Sigmoid colon (tissue), 7 donors: ENCODE data around the gene GNB3. TPM values are rescaled to one million over a fixed set of nuclear protein-coding genes. Genes with fewer than 3 reads are reported as not detected.
A peak's percentile ranks its signal among the peaks of the same experiment; 100 is the strongest.
"Not testable (repeated sequence)": the region's sequence is repeated elsewhere in the genome, so short reads cannot be mapped to it uniquely, and the experiment has no call there.

ENCODE experiments used
- DNase-seq: peaks from one replicate; pipeline ENCODE4 v3.0.0-alpha.2; 2019
- H3K27ac ChIP-seq, 4 donors: fragments of 200-600 bp; sonication (generic); one replicate each; pipeline ENCODE4 v1.5.1; 2016 to 2019; ENCODE audit warnings: mild to moderate bottlenecking in 1 of 4
- H3K27me3 ChIP-seq, 3 donors: fragments of 200-600 bp; sonication (generic); one replicate each; pipeline ENCODE4 v1.5.1; 2019; ENCODE audit warnings: mild to moderate bottlenecking in 1 of 3
- H3K36me3 ChIP-seq, 4 donors: fragments of 200-600 bp; sonication (generic); one replicate each; pipeline ENCODE4 v1.5.1; 2016 to 2019
- H3K4me1 ChIP-seq, 4 donors: fragments of 200-600 bp; sonication (generic); one replicate each; pipeline ENCODE4 v1.5.1; 2017 to 2019
- H3K4me3 ChIP-seq, 4 donors: fragments of 200-600 bp; sonication (generic); one replicate each; pipeline ENCODE4 v1.5.1; 2017 to 2019; ENCODE audit warnings: mild to moderate bottlenecking in 2 of 4, moderate library complexity in 1 of 4
- H3K9me3 ChIP-seq, 4 donors: fragments of 200-600 bp in 3 of 4; sonication (generic) in 3 of 4; one replicate each; pipeline versions ENCODE4 v1.5.1 to v1.6.1; 2013 to 2019
- CTCF ChIP-seq, 4 experiments: fragments of 450-650 bp in 3 of 4; fragments of 200-600 bp in 1 of 4; IDR thresholded peaks; one replicate each; pipeline ENCODE4 v1.5.1; 2016 to 2019; ENCODE audit warnings: antibody characterized with exemption in 4 of 4, mild to moderate bottlenecking in 3 of 4, moderate library complexity in 2 of 4
- EP300 ChIP-seq, 4 donors: sonication (generic); formaldehyde crosslinking; IDR thresholded peaks; one replicate each; pipeline ENCODE4 v1.6.1; 2017; ENCODE audit warnings: antibody characterized with exemption in 4 of 4
- POLR2A ChIP-seq, 2 donors: fragments of 450-650 bp; IDR thresholded peaks; one replicate each; pipeline ENCODE4 v1.6.1; 2016; ENCODE audit warnings: antibody characterized with exemption in 2 of 2, mild to moderate bottlenecking in 2 of 2, moderate library complexity in 2 of 2
- POLR2AphosphoS5 ChIP-seq, 4 donors: sonication (generic); formaldehyde crosslinking; IDR thresholded peaks; one replicate each; pipeline ENCODE4 v1.6.1; 2017; ENCODE audit warnings: antibody characterized with exemption in 4 of 4
- WGBS, 2 donors: extraction: QIAGEN DNeasy Blood & Tissue Kit; methylation state at CpG; one replicate each; pipeline ENCODE4 v1.1.7; 2013; 5-methylcytosine and 5-hydroxymethylcytosine counted together
- intact Hi-C: fragments of 100-400 bp; cut with DNase I; formaldehyde crosslinking; loops from one replicate; pipeline ENCODE4 v1.15.1; 2023
- polyA plus RNA-seq, 3 donors: library from polyadenylated mRNA; stranded (reverse); fragments of 200-250 nt; gene quantifications; one replicate each; pipeline ENCODE4 v1.2.3, GENCODE V29; 2013
- total RNA-seq, 4 donors: library from RNA; depleted of rRNA; stranded (reverse); fragments of >200 nt; gene quantifications; one replicate each; pipeline ENCODE4 v1.1.0, GENCODE V29; 2016
- donor health status: healthy with polysubstance abuse.
- donor health status: Bipolar disorder and iron deficiency.
- donor health status: healthy.

The GNB3 gene
- total and polyA plus RNA-seq, 7 donors, result 0.36 to 8.9 (median 1.2) TPM

DNA sequence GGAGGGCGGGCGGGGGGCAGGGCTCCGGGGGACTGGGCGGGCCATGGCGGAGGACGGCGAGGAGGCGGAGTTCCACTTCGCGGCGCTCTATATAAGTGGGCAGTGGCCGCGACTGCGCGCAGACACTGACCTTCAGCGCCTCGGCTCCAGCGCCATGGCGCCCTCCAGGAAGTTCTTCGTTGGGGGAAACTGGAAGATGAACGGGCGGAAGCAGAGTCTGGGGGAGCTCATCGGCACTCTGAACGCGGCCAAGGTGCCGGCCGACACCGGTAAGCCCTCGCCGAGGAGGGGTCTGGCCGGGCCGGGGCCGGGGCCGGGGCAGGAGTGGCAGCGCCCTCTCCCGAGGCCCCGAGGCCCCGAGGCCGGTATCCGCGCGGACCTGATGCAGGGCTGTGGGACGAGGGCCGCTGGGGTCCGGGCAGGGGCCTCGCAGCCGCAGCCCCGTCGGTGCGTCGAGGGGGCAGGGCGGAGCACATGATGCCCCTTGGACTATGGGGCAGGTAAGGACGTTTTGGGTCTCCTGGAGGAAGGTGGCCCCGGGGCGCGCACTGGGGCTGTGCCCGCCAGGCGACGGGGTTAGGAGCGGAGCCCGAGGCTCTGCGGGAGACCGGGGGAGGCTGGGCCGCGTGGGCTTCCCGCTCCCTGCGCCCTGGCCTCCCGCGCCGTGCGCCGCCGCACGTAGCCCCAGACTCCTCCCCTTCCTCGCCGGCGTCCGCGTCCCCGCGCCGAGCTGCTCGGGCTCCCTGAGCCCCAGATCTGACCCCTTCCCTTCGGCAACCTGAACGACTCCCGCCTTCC lies 26.9 kb downstream of the GNB3 start, which contains the start of gene TPI1:
TPI1 (plus strand) TSS at position 119 of the 798 bp plus-strand sequence; CDS start at position 155, 36 bp downstream.
- peaks cover 13 to 63% (median 41%) of the 10 kb centered on the region in 4 donors for H3K36me3 ChIP-seq
- peak within 1 kb of the TSS; percentile 95 to 100 (median 98) for H3K27ac ChIP-seq
- H3K4me3 ChIP-seq, result peak within 1 kb of the TSS; percentile 72 to 100 (median 96)
- H3K4me1 ChIP-seq, result peaks cover 0 to 48% (median 42%) of the 10 kb centered on the region in 4 donors
- DNase-seq, result peak; percentile 96
- TF ChIP-seq EP300 (IDR thresholded peaks at IDR 0.05) (no peak), CTCF (IDR thresholded peaks at IDR 0.05) (no peak), POLR2A (IDR thresholded peaks at IDR 0.05) (peak; percentile 96 to 98), POLR2AphosphoS5 (IDR thresholded peaks at IDR 0.05) (peak; percentile 99 to 100 (median 100))
- WGBS, 2 donors, result 0 to 1% methylated on average over 86 of the region's 86 CpGs
- intact Hi-C loops, result loop anchor here (2.0 to 10.0 kb wide), 3 partner anchors 57 to 247 kb away; no protein-coding TSS in a partner anchor
- no peaks in the 10 kb centered on the region for H3K9me3 ChIP-seq
- H3K27me3 ChIP-seq, result no peaks in the 10 kb centered on the region

- Histone ChIP-seq H3K4me3 (peak overlapping the region; percentile 72 to 100 (median 96)), H3K9me3 (no peaks in the 10 kb centered on the region), H3K4me1 (peaks cover 0 to 52% (median 42%) of the 10 kb centered on the region in 4 donors), H3K36me3 (peaks cover 8 to 54% (median 34%) of the 10 kb centered on the region in 4 donors), H3K27me3 (no peaks in the 10 kb centered on the region), H3K27ac (peak overlapping the region; percentile 95 to 100 (median 98))
- WGBS, 2 donors, result 7 to 11% methylated on average over 22 of the region's 22 CpGs
- intact Hi-C loops, result loop anchor here (1.0 to 10.0 kb wide), 4 partner anchors 23 to 246 kb away; no protein-coding TSS in a partner anchor
- DNase-seq, result no peak
- TF ChIP-seq POLR2A (IDR thresholded peaks at IDR 0.05), result no peak
- TF ChIP-seq EP300 (IDR thresholded peaks at IDR 0.05), result no peak
- TF ChIP-seq POLR2AphosphoS5 (IDR thresholded peaks at IDR 0.05), result no peak
- TF ChIP-seq CTCF (IDR thresholded peaks at IDR 0.05), result no peak
These were observed 27.7 kb downstream of the GNB3 start for GRCh38 chr12:6868211-6869048.

DNA sequence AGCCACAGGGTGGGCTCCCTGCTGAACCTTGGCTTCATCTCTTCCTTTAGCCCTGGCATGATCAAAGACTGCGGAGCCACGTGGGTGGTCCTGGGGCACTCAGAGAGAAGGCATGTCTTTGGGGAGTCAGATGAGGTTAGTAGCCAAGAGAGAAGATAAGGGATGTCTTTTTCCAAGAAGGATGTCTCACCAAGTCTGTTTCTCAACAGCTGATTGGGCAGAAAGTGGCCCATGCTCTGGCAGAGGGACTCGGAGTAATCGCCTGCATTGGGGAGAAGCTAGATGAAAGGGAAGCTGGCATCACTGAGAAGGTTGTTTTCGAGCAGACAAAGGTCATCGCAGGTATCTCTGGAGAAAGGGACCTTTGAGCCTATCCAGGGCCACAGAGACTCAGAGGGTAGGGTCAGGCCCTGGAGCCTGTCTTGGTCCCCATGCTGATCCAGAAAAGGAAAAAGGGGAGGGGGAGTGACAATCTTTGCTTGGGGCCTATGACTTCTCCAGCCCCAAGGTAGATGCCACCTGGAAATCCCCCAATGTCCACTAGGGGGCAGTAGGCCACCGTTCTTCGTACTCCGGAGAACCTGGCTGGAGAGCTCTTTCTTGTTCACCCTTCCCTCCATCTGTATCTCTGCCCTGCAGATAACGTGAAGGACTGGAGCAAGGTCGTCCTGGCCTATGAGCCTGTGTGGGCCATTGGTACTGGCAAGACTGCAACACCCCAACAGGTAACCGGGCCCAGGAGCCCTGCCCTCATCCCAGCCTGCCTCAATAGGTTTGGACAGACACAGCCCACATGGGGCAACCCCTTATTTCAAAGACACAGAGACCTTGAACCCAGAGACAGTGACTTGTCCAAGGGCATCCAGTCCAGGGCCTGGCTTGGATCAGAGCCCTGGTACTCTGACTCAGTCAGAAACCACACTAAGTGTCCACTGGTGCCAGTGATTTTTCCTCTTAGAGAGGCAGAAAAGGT lies 28.6 kb downstream of the GNB3 start:
- Histone ChIP-seq H3K4me1 (peaks cover 0 to 61% (median 48%) of the 10 kb centered on the region in 4 donors), H3K36me3 (peaks cover 6 to 45% (median 28%) of the 10 kb centered on the region in 4 donors), H3K27me3 (no peaks in the 10 kb centered on the region), H3K9me3 (no peaks in the 10 kb centered on the region), H3K27ac (peak overlapping the region; percentile 21 to 100 (median 98)), H3K4me3 (peak overlapping the region in 3 of 4 donors; percentile 94 to 100 (median 99))
- intact Hi-C loops, result loop anchor here (1.0 to 10.0 kb wide), 6 partner anchors 22 to 245 kb away; no protein-coding TSS in a partner anchor
- WGBS, 2 donors, result 19 to 38% methylated on average over 12 of the region's 12 CpGs
- TF ChIP-seq POLR2AphosphoS5 (IDR thresholded peaks at IDR 0.05) (no peak), CTCF (IDR thresholded peaks at IDR 0.05) (peak; percentile 71 to 91 (median 89)), EP300 (IDR thresholded peaks at IDR 0.05) (no peak), POLR2A (IDR thresholded peaks at IDR 0.05) (no peak)
- peak; percentile 91 for DNase-seq

GRCh38 chr12:6870304-6870703 lies 29.6 kb downstream of the GNB3 start:
- H3K27me3 ChIP-seq, DNase-seq, H3K4me3 ChIP-seq, H3K9me3 ChIP-seq: not testable (repeated sequence)
- Histone ChIP-seq H3K4me1 (peaks cover 0 to 63% (median 51%) of the 10 kb centered on the region in 4 donors), H3K27ac (peak overlapping the region in 2 of 4 donors; percentile 98 to 99), H3K36me3 (peaks cover 6 to 36% (median 26%) of the 10 kb centered on the region in 4 donors)
- WGBS, 2 donors, result 53 to 76% methylated on average over 4 of the region's 4 CpGs
- intact Hi-C loops, result loop anchor here (5.0 kb wide), 2 partner anchors 37 to 67 kb away; no protein-coding TSS in a partner anchor
